ENCODE data around the gene RAD51B.

The RAD51B gene

GRCh38 chr14:67998834-67999233, 179.3 kb downstream of the RAD51B start:
- H3K4me3 ChIP-seq (ENCODE audit: low read depth, low read length), result no peak overlapping the region
- no peak for TF ChIP-seq CTCF (IDR thresholded peaks at IDR 0.05; ENCODE audit: insufficient read depth, low read depth, low read length, missing control alignments)
- DNase-seq (ENCODE audit: low read depth), result no peak

DNA sequence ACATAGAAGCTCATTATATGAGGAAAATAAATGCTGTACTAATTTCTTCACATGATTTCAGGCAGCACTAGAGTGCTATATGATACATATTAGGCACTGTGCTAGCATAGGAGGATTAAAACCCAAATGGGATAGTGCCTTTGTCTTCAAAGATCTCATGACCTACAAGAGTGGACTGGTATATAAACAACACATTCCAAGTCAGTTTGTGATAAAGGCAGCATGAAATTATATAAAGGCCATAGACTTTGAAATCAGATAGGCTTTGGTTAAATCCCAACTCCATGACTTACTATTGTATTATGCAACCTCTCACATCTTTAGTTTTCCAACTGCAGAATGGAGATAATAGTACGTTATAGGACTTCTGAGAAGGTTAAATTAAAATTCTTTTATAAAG, 179.7 kb downstream of the RAD51B start:
- no peak for DNase-seq (ENCODE audit: low read depth)
- H3K4me3 ChIP-seq (ENCODE audit: low read depth, low read length), result no peak overlapping the region
- no peak for TF ChIP-seq CTCF (IDR thresholded peaks at IDR 0.05; ENCODE audit: insufficient read depth, low read depth, low read length, missing control alignments)

GRCh38 chr14:67999705-68000384, 180.3 kb downstream of the RAD51B start:
- no peak for DNase-seq (ENCODE audit: low read depth)
- TF ChIP-seq CTCF (IDR thresholded peaks at IDR 0.05; ENCODE audit: insufficient read depth, low read depth, low read length, missing control alignments), result no peak
- no peak overlapping the region for H3K4me3 ChIP-seq (ENCODE audit: low read depth, low read length)

DNA sequence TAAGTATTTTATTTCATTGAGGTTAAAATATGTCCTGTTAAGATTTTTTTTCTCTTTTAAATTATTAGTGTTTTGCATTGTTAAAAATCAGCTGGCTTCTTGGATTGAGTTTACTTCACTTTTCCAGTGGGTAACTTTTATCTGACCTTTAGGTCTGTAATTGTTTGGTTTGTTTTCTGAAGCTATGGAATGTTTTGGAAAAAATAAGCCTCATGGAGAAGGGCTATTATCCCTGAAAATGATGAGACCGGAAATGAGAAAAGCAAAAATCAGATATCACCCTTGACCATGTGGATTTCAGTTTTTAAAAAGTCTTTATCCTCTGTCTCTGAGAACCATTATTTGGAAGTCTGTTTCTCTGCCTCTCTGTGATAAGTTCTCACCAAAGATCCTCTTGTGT, 180.9 kb downstream of the RAD51B start:
- TF ChIP-seq CTCF (IDR thresholded peaks at IDR 0.05; ENCODE audit: insufficient read depth, low read depth, low read length, missing control alignments), result no peak
- no peak overlapping the region for H3K4me3 ChIP-seq (ENCODE audit: low read depth, low read length)
- DNase-seq (ENCODE audit: low read depth), result no peak

GRCh38 chr14:68008491-68008890, 188.9 kb downstream of the RAD51B start:
- no peak for DNase-seq (ENCODE audit: low read depth)
- no peak for TF ChIP-seq CTCF (IDR thresholded peaks at IDR 0.05; ENCODE audit: insufficient read depth, low read depth, low read length, missing control alignments)
- H3K4me3 ChIP-seq (ENCODE audit: low read depth, low read length), result no peak overlapping the region

DNA sequence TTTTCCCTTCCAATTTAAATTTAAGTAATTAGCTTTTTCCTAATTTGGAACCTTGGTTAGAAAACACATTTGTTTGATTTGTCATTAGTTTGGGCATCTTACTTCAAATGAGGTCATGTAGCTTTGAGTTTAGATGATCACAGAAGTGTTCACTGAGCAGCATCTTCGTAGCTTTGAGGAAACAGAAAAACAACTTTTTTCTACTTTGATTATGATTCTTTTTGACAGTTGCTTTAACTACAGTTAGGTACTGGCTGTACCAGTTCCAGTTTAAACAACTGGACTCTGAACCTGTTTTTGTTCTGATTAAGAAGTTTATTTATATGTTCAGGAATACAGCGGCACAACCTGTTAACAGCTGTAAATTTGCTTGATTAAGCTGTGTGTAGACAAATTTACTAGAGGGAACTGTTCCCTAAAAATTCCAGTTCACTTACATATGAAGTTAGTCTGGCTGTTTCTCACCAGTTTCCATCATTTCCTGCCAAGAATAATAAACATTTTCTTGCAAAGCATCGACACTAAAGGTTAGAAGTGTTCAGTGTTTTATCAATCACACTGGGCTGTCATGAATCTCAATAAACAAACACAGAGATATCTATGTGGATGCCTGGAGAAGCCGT, 191.9 kb downstream of the RAD51B start:
- DNase-seq (ENCODE audit: low read depth), result no peak
- H3K4me3 ChIP-seq (ENCODE audit: low read depth, low read length), result no peak overlapping the region
- no peak for TF ChIP-seq CTCF (IDR thresholded peaks at IDR 0.05; ENCODE audit: insufficient read depth, low read depth, low read length, missing control alignments)

- DNase-seq (ENCODE audit: low read depth), result no peak
- H3K4me3 ChIP-seq (ENCODE audit: low read depth, low read length), result no peak overlapping the region
- no peak for TF ChIP-seq CTCF (IDR thresholded peaks at IDR 0.05; ENCODE audit: insufficient read depth, low read depth, low read length, missing control alignments)
Observed at GRCh38 chr14:68012871-68013270, 193.3 kb downstream of the RAD51B start.

All from GM12865 (cell line).